ENCODE data around the gene IL6.
"Not testable (repeated sequence)": the region's sequence is repeated elsewhere in the genome, so short reads cannot be mapped to it uniquely, and the experiment has no call there.

Gene IL6

DNA sequence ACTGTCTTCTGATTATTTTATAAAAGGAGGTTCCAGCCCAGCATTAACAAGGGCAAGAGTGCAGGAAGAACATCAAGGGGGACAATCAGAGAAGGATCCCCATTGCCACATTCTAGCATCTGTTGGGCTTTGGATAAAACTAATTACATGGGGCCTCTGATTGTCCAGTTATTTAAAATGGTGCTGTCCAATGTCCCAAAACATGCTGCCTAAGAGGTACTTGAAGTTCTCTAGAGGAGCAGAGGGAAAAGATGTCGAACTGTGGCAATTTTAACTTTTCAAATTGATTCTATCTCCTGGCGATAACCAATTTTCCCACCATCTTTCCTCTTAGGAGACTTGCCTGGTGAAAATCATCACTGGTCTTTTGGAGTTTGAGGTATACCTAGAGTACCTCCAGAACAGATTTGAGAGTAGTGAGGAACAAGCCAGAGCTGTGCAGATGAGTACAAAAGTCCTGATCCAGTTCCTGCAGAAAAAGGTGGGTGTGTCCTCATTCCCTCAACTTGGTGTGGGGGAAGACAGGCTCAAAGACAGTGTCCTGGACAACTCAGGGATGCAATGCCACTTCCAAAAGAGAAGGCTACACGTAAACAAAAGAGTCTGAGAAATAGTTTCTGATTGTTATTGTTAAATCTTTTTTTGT is 2.3 kb downstream of the IL6 start:
- DNase-seq = no peak

DNA sequence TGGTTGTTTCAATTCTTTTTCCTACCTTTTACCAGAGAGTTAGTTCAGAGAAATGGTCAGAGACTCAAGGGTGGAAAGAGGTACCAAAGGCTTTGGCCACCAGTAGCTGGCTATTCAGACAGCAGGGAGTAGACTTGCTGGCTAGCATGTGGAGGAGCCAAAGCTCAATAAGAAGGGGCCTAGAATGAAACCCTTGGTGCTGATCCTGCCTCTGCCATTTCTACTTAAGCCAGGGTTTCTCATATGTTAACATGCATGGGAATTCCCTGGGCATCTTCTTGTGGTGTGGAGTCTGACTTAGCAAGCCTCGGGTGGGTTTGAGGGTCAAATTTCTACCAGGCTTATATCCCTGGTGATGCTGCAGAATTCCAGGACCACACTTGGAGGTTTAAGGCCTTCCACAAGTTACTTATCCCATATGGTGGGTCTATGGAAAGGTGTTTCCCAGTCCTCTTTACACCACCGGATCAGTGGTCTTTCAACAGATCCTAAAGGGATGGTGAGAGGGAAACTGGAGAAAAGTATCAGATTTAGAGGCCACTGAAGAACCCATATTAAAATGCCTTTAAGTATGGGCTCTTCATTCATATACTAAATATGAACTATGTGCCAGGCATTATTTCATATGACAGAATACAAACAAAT is 3.2 kb downstream of the IL6 start:
- no peak for DNase-seq

DNA sequence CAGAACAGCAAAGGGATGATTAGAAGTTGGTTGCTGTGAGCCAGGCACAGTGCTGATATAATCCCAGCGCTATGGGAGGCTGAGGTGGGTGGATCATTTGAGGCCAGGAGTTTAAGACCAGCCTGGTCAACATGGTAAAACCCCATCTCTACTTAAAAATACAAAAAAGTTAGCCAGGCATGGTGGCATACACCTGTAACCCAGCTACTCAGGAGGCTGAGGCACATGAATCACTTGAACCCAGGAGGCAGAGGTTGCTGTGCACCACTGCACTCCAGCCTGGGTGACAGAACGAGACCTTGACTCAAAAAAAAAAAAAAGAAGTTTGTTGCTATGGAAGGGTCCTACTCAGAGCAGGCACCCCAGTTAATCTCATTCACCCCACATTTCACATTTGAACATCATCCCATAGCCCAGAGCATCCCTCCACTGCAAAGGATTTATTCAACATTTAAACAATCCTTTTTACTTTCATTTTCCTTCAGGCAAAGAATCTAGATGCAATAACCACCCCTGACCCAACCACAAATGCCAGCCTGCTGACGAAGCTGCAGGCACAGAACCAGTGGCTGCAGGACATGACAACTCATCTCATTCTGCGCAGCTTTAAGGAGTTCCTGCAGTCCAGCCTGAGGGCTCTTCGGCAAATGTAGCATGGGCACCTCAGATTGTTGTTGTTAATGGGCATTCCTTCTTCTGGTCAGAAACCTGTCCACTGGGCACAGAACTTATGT is 4.1 kb downstream of the IL6 start:
- DNase-seq = no peak

DNA sequence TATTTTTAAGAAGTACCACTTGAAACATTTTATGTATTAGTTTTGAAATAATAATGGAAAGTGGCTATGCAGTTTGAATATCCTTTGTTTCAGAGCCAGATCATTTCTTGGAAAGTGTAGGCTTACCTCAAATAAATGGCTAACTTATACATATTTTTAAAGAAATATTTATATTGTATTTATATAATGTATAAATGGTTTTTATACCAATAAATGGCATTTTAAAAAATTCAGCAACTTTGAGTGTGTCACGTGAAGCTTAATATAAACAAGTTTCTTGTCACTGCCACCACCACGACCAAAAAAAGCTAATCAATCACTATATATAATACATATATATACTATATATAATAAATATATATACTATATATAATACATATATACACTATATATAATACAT is 4.8 kb downstream of the IL6 start:
- DNase-seq = no peak

DNA sequence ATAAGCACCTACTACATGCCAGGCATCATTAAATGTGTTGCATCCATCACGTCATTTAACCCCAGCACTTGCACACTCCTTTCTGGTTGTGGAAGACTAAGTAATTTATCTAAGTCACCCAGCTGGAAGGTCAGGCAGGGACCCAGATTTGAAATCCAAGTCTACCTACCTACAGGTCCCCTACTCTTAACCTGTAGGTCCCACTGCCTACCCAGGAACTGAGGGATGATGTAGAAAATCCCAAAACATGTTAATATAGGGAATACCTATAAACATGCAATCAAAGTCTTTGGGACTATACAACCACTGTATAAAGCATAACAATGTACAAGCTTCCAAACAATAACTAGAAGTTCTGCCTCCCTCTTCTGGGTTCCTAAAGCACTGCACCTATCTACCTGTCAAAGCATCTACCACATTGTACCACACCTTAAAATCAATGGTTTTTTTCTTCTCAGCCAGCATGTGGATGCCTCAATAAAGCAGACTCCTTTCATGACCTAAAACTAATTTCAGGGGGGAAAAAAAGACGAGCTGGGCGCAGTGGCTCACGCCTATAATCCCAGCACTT is 5.6 kb downstream of the IL6 start:
- no peak for DNase-seq

DNA sequence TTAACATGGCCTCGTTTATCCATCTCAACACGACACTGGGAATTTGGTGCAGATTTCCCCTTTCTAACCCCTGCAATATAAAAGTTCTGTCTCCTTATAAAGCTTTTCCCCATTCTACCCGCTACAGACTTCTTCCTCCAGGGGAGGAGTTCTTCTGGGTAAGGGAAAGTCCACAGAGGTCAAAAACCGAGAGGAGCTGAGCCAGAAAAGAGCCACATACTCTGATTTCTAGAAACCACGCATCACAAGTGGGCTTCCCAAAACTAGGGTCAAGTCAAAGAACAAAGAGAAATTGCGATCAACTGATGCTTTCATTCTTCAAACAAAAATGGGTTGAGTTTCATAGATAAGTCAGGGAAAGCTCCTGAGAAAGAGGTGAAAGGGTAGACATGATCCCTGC is 6.8 kb downstream of the IL6 start:
- no peak for DNase-seq

DNA sequence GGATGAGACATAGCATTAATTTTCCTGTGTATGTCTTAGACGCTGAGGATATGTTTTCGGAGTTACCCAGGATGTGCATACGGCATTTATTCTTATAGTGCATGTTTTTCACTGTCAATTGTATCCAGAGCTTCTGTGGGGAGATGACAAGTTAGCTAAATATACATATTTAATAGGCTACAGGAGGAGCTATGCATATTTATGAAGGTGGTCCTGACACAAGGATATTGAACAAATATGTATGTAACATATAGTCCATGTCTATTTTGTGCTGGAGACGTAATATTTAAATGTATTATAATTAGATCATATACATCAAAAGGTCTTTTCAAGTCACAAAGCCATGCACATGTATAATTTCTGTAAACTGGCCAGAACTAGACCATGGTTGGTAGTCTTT is 16.0 kb downstream of the IL6 start:
- no peak for DNase-seq

DNA sequence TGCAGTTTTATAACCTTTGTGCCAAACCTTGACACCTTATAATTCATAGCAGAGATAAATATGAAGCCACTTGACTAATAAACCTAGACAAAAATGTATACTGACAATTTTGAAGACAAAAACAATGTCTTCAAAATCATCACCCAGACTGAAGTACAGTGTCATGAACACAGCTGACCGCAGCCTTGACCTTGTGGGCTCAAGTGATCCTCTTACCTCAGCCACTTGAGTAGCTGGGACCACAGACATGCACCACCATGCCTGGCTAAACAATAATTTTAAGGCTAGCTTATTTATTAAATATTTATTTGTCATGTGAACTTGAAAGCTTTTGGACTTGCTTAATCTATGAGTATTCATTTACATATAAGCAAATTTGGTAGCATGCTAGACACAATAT is 24.3 kb downstream of the IL6 start:
- DNase-seq = no peak

DNA sequence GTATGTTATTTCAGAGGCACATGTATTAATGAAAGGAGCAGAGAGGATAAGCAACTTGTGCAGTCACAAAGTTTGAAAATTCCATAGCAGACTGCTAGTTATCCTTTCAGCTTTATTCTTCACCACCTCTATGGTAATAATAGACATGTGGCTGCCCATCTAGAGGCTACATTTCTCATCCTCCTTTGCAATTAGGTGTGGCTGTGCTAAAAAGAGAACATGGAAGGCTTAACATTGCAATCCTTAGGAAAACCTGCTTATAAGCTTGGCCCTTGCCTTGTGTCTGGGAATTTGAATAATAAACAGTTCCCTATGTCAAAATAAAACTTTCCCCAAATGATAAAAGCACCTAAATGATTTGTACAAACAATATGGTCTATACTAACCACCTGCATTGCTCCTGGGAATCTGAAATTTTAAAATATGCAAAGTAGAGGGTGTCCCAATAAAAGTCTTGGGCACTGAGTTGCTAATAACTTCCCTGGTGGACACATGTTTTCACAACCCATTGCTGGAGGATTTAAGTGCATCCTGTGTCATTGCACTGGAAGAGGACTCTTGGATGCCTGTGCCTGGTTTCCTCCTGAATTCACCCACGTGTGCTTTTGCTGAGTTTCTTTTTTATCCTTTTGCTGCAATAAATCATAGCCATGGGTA is 30.5 kb downstream of the IL6 start:
- no peak for DNase-seq

DNA sequence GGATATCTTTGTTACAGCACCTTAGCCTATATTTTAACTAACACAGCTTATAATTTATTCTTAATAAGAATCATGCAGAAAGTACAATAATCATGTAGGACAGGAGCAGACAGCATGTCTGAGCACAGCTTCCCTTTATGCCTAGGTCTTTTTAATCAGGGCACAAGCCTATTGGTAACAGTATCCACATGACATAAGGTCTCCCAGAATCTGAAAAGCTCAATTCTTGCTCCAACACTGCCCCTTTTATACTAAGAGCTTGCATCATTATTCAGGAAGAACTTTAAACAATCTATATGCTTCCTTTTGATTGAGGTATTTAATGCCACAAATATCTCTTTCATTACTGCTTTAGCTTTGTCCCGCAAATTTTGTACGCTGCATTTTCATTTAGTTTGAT is 31.6 kb downstream of the IL6 start:
- DNase-seq = no peak

DNA sequence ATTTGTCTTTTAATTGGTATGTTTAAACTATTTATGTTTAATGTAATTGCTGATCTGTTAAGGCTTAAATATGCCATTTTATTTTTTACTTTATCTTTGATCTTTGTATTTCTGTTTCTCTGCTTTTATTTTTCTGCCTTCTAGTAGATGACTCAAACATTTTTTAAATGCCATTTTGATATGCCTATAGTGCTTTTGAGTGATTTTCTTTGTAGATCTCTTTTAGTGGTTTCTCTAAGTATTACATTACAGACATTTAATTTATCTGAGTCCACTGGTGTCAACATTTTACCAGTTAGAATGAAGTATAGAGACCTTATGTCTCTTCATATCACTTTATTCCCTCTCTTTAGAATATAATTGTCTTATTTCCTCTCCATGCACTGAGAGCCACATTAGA is 32.7 kb downstream of the IL6 start:
- no peak for DNase-seq

DNA sequence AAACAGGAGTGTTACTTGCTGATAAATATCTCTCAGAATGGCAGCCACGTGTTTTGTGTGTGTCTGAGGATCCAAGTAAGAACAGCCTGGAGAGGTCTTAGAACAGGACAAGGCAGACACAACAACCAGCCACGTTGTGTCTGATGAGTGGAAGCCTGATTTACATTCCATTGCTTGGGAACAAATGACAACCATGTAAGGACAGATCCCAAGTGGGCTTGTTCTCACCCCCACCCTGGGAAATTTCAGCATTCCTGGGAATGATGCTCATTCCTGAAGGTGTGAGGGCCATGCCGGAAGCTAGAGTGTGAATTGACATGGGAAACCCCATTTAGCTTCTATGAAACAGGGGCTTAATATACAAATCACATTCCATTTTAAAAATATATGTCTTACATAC is 35.9 kb downstream of the IL6 start:
- DNase-seq = no peak

DNA sequence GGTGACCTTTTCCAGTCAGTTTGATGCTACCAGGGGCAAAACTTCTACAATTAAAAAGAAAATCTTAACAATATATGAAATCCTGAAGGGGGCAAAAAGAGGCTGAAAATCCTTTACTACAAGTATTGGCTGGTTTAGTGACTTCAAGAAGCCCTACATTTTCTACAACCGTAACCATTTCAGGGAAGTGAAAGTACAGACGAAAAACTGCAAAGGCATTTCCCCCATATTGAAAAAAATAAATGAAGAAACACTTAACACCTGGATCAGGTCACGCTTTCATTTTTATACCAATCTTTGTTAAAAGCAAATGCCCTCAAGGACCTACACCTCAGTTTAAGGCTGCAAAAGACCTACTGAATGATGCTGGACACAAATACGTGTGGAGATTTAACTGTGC is 38.6 kb downstream of the IL6 start:
- DNase-seq = no peak

DNA sequence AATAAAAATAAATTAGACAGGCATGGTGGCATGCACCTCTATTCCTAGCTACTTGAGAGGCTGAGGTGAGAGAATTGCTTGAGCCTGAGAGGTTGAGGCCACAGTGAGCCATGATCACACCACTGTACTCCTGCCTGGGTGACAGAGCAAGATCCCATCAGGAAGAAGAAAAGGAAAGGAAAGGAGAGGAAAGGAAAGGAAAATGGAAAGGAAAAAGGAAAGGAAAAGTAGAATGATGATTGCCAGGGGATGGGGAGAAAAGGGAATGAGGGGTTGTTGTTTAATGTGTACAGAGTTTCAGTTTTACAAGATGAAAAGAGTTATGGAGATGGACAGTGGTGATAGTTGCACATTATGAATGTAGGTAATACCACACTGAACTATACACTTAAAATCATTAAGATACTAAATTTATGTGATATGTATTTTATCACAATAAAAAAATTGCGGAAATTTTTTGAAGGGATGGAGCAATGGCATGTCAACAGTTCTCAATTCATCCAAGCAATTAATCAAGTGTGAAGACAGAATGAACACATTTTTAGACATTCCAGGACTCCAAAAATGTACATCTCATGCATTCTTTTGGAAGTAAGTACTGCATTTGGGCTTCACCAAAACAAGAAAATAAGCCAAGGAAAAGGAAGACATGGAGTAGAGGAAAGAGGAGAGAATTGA is 44.3 kb downstream of the IL6 start:
- DNase-seq = no peak

DNA sequence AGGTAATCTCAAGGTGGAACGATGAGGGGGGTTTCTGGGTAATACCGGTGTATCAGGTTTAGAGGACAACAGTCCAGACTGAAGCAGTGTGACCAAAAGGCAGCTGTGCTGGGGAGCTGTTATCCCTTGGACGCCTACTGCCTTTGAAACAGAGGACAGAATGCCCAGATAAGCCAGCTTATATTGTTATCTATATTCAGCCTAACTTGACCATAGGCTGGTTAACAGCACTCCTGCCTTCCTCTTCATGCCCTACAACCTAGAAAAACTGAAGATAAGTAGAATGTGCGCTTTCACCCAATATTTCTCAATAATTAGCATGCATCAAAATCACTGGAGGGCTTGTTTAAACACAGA is 44.9 kb downstream of the IL6 start:
- DNase-seq = no peak

DNA sequence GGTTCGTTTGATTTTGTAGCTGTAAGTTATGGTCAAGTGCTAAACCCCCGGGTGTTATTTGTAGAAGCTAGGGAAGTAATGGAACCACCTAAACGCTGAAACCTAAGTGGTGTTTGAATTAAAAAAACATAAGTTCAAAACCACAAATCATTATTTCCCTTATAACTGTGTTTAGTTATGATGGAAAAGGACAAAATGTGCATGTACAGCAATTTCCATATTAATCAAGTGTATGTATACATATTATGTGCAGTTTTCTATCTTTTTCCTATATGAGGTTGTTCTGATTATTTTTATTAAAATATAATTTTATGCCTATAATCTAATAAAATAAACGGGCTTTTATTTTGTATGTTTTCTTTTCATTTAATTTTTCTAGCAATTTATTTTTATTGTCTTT is 45.9 kb downstream of the IL6 start:
- DNase-seq = no peak

DNA sequence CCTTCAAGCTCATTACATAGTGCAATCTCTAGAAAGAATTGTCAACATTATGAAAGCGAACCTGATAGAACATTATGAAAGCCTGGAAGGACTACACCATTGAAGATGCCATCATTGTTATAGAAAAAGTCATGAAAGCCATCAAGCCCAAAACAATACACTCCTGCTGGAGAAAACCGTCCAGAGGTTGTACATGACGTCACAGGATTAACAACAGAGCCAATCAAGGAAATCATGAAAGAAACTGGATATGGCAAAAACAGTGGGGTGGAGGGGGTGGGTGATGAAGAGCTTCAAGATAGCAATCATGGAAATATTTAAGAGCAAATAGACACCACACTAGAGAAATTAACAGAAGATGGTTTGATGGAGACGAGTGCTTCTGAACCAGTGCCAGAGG is 50.0 kb downstream of the IL6 start:
- no peak for DNase-seq

DNA sequence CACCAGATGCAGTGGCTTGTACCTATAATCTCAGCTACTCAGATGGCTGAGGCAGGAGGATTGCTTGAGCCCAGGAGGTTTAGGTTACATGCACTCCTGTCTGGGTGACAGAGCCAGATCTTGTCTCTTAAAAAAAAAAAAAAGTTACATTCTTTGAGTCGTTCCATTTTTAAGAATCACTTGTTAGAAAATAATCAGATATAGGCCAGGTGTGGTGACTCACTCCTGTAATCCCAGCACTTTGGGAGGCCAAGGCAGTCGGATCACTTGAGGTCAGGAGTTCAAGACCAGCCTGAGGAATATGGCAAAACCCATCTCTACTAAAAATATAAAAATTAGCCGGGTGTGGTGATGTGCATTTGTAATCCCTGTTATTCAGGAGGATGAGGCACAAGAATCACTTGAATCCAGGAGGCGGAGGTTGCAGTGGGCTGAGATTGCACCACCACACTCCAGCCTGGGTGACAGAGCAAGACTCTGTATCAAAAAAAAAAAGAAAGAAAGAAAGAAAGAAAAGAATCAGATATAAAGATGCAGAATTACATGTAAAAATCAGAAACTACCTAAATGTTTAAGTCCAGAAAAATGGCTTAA is 52.8 kb downstream of the IL6 start:
- not testable (repeated sequence) for DNase-seq

DNA sequence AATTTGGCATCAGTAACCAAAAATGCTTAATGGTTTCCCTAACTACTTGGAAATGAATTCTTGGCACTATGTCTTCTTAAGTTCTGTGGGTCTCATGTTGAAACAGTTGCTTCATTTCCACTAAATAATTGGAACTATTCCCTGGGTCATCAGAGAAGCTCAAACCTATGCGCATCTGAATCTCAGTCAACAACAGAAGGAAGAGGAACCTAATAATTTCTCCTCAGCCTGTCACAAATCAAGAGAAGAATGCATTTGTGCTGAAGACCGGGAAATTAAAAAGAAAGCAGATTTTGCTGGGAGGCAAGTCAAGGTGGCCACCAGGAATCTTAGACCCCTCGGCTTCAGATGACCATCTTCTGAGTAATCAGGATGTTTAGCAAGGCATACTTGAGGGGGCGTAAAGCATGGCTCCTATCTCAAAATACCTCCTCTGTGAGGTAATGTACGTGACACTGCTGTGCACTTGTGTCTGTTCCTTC is 54.3 kb downstream of the IL6 start:
- no peak for DNase-seq
